NCI-H460 (cell line): Measurements from ENCODE around the gene XXYLT1. TPM values are rescaled to one million over a fixed set of nuclear protein-coding genes. Genes with fewer than 3 reads are reported as not detected.

ENCODE experiments used
- DNase-seq: peaks from one replicate; pipeline ENCODE4 v3.0.0-alpha.2; 2016; ENCODE audit warnings: low read depth; ENCODE audit errors: extremely low read depth
- small RNA-seq, 2 experiments: library from RNA; depleted of rRNA; stranded (forward); fragments of <200 nt; gene quantifications; one replicate each; pipeline ENCODE3, GENCODE V24; 2014
- total RNA-seq: library from RNA; depleted of rRNA; stranded (reverse); fragments of >200 nt; shearing (Covaris generic); gene quantifications from 2 replicates; pipeline ENCODE4 v1.2.3, GENCODE V29; 2014; rRNA removed

XXYLT1 gene
- total RNA-seq, 1 experiment from 2014 or later, result 9.2 TPM

DNA sequence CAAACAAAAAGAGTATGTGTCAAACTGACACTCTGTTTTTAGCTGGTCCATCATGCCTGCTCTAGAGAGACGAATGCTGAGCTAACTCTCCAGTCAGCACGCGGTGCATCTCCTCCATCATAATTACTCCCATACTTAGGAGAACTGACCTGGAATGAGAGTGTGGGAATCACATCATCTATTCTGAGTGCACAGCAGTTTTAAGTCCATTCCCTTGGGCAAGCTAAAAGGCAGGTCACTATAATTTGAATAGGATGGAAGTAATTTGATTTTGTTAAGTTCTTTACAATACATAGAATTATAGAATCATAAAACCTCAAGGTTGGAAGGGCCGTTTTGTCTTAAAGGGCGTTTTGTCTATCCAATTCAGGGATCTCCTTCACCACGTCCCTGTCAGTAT, 251.6 kb downstream of the XXYLT1 start:
- no peak for DNase-seq

Small RNA genes lying within 50 kb of the gene (small RNA-seq; reads per million reads assigned to genes)
- 0 reads per million in 2 experiments for gene MIR3137
- gene RN7SL36P, result 0 reads per million in 2 experiments
- gene RNU6-25P, result 0 reads per million in 2 experiments

Other genes with a start within 250 kb of the XXYLT1 start
- 36.6 and 36.7 TPM in 2 replicates for gene ACAP2, start 171.9 kb upstream of the XXYLT1 start, total RNA-seq